GM20000 (cell line): ENCODE results near the gene TAF1B.

ENCODE experiments used
- DNase-seq: peaks from one replicate; pipeline ENCODE4 v3.0.0; 2012; ENCODE audit warnings: low spot score
- CTCF ChIP-seq: IDR thresholded peaks from 2 replicates; pipeline ENCODE4 v1.5.1; 2012; ENCODE audit warnings: mild to moderate bottlenecking, control low read depth; ENCODE audit errors: extremely low read depth, missing control alignments

TAF1B gene

GRCh38 chr2:9877026-9877425 is 33.8 kb downstream of the TAF1B start:
- no peak for DNase-seq
- no peak for TF ChIP-seq CTCF

DNA sequence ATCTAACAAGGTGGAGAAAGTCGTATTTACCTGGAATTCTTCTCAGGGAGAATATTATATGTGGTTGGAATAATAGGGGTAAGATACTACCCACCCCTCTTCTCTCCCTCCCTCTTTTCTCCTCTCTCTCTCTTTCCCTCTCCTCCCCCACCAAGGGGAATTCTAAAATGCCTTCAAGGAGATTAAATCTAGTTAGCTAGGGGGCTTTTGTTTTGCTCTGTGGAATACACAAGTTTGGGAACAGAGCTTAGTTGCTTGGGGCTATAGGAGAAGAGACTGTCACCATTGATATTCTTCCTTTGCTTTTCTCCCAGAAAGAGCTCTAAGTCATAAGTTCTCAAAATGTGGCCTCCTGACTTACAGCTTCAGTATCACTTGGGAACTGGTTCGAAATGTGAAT is 34.5 kb downstream of the TAF1B start:
- DNase-seq, result no peak
- TF ChIP-seq CTCF, result no peak

DNA sequence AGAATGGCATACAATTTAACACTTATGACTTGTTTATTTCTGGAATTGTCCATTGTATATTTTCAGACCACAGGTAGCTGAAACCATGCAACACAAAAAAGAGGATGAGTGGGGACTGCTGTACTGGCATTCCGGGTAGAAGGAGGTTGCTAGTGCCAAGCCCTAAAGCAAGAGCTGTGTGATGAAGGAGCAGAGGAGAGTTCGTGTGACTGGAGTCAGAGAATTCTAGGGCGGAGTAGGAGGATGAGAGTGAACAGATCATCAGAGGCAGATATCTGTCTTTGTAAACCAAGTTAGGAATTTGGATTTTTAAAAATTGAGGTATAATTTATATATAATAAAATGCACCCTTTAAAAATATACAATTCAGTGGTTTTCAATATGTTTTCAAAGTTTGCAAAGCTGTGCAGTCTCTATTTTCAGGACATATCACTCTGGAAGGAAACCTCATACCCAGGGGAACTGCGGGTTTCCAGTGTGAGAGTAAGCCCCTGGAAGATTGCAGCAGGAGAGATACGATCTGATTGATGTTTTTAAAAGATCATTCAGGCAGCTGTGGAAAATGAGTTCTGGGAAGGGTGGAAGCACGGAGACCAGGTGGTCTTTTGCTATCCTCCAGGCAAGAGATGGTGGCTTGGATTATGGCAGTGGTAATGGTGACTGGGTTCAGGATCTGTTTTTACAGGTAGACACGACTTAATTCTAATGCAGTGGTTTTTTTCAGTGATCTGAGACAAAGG is 36.4 kb downstream of the TAF1B start:
- DNase-seq, result no peak
- TF ChIP-seq CTCF, result no peak

DNA sequence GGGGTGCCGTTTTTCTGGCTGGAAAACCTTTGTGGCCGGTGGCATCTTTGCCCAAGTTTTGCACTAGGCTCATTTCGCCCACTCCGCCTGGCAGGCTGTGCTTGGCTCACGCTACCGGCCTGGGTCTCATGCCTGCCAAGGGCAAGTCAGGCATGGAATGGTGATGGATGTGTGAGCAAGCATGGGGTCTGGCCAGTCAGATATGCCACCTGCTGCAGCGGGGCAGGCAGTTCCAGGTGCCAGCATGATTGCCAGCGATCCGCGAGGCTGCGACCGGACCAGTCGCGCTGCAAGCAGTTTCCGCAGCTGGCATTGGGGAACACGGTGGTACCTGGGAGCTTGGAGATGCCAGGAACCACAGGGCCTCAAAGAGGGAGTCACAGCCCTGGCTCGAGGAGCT is 40.6 kb downstream of the TAF1B start:
- no peak for DNase-seq
- TF ChIP-seq CTCF, result no peak

DNA sequence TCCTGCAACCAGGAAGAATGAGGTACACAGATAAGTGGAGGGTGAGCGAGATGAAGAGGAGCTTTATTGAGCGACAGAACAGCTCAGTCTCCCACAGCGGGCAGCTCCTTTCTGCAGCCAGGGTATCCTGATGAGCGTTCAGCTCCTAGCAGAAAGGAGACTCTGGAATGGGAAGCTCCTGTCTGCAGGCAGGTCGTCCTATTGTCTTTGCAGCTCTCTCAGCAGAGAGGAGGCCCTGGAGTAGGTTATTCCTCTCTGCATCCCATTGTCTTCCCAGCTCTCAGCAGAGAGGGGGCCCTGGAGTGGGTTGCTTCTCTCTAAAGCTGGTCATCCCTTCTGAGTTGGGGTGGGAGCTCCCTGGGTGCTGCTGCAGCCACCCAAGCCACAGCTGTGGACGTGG is 41.2 kb downstream of the TAF1B start:
- no peak for TF ChIP-seq CTCF
- DNase-seq, result no peak

DNA sequence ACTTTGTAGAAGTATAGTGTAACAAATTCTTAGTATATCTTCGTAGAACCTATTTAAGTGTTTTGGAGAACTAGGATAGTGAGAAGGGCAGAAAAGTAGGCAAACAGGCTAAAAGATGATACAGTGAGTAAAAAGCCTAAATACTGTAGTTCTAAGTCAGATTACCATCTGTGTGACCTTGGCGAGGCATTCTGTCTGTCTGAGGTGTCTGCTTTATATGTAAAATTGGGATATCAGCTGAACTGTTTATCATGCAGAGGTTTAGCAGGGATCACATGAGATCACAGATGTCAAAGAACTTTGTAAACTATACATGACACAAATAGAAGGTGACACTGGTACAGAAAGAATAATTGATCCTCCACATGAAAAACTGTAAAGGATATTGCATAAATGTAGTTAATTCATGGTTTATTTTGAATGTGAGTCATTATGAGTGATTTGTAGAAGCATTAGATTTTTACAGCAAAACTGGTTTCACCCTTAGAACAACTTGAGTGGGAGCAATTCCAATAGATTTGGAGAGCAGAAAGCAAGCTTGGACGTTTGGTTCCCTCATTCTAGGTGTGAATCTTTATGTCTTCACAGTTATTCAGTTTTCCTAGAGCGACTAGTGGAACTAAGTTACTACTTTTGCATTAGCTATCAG is 41.9 kb downstream of the TAF1B start:
- no peak for DNase-seq
- no peak for TF ChIP-seq CTCF

DNA sequence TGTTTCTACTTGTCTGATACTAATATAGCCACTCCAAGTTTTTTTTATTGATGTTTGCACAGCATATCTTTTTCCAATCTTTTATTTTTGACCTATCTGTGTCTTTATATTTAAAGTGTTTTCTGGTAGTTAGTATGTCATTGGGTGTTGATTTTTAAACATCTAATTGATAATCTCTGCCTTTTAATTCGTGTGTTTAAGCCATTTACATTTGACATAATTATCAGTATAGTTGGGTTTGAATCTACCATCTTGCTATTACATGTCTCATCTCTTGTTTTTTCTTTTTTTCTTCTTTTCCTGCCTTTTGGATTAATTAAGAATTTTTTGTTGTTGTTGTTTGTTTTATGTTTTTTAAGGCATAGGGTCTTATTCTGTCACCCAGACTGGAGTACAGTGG is 44.2 kb downstream of the TAF1B start:
- no peak for TF ChIP-seq CTCF
- no peak for DNase-seq
